Epithelial cell of proximal tubule (primary cell): ENCODE data around the gene ADAM12. TPM values are rescaled to one million over a fixed set of nuclear protein-coding genes. Genes with fewer than 3 reads are reported as not detected.

Experiments used
- DNase-seq: peaks from one replicate; pipeline ENCODE4 v3.0.0-alpha.2; 2011; ENCODE audit warnings: low read depth
- H3K4me3 ChIP-seq: 2 replicates; pipeline ENCODE4 v1.5.1; 2011; ENCODE audit warnings: low read depth, mild to moderate bottlenecking, low read length
- total RNA-seq: library from RNA; depleted of rRNA; stranded (reverse); fragments of >200 nt; gene quantifications from 2 replicates; pipeline ENCODE4 v1.2.3, GENCODE V29; 2015
- TF ChIP-seq, protein P1 (sequence below): conservative IDR thresholded peaks from 2 replicates; pipeline ENCODE4 v1.5.1; 2012; ENCODE audit warnings: low read depth, mild to moderate bottlenecking, low read length

ADAM12 gene
- total RNA-seq, 1 donor from 2014 or later = 3.2 TPM

GRCh38 chr10:126215746-126216631, 172.3 kb downstream of the ADAM12 start:
- no peak overlapping the region for H3K4me3 ChIP-seq
- no peak for DNase-seq
- TF ChIP-seq, protein P1, sequence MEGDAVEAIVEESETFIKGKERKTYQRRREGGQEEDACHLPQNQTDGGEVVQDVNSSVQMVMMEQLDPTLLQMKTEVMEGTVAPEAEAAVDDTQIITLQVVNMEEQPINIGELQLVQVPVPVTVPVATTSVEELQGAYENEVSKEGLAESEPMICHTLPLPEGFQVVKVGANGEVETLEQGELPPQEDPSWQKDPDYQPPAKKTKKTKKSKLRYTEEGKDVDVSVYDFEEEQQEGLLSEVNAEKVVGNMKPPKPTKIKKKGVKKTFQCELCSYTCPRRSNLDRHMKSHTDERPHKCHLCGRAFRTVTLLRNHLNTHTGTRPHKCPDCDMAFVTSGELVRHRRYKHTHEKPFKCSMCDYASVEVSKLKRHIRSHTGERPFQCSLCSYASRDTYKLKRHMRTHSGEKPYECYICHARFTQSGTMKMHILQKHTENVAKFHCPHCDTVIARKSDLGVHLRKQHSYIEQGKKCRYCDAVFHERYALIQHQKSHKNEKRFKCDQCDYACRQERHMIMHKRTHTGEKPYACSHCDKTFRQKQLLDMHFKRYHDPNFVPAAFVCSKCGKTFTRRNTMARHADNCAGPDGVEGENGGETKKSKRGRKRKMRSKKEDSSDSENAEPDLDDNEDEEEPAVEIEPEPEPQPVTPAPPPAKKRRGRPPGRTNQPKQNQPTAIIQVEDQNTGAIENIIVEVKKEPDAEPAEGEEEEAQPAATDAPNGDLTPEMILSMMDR = no peak

DNA sequence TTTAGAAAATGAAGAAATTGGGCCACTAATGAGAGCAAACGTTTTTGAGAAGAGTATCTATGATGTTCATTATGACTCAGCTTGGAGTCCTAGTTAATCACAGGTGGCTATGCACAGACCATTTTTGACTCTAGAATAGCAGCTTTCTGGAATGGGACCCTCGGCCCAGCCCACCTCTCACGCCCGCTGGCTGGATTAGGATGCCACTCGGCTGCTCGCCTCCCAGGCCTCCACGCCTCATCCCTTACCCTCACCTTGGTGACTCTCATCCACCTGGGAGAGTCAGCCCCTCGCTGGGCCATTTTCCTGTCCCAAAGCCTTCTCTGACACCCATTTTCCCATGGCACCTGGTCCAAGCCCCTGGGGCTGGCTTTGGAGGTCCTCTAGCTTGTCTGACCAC, 173.6 kb downstream of the ADAM12 start:
- TF ChIP-seq, protein P1 = no peak
- DNase-seq = no peak
- no peak overlapping the region for H3K4me3 ChIP-seq

GRCh38 chr10:126214021-126214420, 174.3 kb downstream of the ADAM12 start:
- H3K4me3 ChIP-seq = no peak overlapping the region
- TF ChIP-seq, protein P1 = no peak
- no peak for DNase-seq

- H3K4me3 ChIP-seq = no peak overlapping the region
- TF ChIP-seq, protein P1 = no peak
- no peak for DNase-seq
These were observed 175.5 kb downstream of the ADAM12 start for GRCh38 chr10:126212738-126213137.

- TF ChIP-seq, protein P1 = no peak
- no peak for DNase-seq
- H3K4me3 ChIP-seq = no peak overlapping the region
These were observed 178.1 kb downstream of the ADAM12 start for GRCh38 chr10:126210051-126210651.

DNA sequence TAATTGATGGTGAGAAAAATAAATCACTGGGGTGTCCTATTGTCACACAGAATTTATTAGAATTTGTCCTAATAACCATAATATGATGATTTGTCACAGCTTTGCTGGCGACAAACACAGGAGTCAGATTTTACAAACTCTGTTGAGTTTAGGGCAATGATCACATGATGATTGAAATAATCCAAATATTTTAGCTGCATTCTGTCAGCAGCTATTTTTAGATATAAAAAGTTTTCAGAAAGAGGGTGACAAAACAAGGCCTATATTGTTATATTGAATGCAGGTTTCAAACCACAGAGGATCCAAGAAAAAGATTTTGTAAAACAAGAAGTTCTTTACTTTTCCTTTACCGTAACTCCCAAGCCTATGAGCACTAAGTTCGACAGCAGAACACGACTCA, 178.8 kb downstream of the ADAM12 start:
- no peak overlapping the region for H3K4me3 ChIP-seq
- TF ChIP-seq, protein P1 = no peak
- no peak for DNase-seq
